ENCODE data around the gene ZNF496.

The ZNF496 gene

DNA sequence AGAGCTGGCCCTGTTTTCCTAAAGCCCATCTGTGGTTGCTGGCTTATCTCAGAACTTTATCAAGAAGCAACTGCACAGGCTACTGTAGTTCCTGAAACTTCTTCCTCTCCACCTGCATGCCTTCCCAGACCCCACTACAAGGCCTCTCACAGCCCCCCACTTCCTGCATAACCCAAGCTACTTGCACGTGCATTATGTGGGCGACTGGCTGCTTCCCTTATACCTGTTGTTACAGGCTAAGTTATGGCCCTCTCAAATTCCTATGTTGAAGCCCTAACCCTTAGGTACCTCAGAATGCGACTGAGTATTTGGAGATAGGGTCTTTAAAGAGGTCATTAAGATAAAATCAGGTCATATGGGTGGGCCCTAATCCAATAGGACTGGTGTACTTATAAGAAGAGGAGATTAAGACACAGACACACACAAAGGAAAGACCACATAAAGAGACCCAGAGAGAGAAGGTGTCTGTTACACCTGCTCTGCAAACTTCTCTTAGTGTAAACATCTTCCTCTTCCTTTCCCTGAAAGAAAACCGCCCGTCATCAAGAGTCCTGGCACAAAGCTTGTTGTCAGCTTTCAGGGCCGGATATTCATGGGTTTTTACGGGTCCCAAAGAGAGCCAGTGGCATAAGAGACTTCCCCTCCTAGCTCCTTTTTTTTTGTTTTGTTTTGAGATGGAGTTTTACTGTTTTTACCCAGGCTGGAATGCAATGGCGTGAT is 5.1 kb downstream of the ZNF496 start:
- DNase-seq (ENCODE audit: low read depth), result no peak

DNA sequence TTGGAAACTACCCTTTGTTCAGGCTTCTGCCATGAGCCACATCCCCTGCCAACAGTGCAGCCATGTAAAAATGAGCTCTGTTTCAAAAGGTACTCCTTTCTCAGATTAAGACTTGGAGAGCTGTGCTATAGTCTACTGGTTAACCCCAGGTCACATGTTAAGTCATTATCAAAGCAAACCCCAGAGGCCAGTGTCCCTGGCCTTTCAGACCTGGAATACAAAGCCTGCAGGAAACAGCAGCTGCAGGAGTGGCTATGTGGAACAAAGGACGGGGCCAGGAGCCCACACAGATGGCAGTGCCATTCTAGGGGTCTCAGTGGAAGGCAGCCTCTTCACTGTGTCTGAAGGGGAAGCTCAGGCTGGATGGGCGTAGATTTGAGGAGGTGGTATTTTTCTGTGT is 6.7 kb downstream of the ZNF496 start:
- DNase-seq (ENCODE audit: low read depth), result no peak

DNA sequence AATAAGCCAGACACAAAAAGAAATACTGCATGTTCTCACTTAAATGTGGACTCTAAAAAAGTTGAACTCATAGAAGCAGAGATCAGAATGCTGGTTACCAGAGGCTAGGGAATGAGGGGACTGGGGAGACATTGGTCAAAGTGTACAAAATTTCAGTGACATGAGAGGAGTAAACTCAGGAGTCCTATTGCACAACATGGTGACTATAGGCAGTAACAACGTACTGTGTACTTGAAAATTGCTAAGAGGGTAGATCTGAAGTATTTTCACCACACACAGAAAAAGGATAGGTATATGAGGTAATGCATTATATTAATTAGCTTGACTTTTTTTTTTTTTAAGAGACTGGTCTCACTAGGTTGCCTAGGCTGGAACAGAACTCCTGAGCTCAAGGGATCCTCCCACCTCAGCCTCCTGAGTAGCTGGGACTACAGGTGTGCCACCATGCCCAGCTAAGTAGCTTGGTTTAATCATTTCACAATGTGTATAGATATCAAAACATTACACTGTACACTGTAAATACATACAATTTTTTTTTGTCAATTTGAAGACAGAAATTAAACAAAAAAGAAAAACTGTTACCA is 7.4 kb downstream of the ZNF496 start:
- no peak for DNase-seq (ENCODE audit: low read depth)

DNA sequence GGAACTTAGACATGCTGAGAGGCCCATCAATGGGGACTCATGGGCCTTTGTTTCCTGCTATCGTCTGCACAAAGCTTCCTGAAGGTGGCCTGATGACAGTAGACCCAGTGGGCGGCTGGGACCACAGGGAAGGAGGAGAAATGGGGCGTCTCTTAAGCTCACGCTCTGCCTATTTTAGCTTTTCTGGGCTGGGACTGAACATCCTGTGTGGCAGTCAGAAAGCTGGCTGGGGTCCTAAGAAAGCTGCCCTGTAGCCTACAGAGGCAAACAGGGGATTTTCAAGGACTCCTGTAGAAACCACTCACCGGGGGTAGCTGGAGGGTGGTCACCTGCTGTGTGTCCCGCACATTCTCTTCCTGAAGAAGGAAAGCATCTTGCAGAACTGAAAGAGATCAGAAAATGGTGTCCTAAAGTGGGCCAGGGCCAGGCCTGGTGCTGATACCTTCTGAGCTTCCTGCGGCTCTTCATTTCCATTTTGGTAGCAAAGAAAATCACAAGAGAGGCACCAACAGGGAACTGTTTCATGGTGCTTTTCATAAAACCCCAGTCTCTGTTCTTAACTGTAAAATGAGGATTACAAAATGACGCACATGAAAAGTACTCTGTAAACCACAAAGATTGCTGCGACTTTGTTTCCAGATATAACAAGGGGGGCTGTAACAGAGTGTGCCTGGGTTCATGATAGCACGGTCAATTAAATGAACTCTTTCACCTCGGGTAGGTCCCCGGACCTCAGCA is 8.6 kb downstream of the ZNF496 start:
- no peak for DNase-seq (ENCODE audit: low read depth)

DNA sequence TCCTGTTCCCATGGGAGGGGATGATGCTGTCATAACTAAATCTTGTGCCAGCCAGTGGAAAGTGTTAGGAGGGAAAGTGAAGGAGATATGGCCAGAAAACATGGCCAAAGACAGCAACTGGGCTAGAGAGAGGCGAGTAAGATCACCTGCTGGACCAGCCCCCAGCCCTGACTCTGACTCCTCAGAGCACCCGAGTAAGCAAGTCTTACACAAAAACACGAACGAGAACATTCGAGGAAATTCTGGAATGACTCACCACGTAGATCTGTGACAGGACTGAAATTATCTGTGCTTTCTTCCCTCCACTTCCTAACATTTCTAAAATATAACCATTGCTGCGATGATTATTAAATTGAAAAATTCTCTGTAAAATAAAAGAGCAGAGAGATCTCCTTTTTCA is 9.2 kb downstream of the ZNF496 start:
- DNase-seq (ENCODE audit: low read depth), result no peak

DNA sequence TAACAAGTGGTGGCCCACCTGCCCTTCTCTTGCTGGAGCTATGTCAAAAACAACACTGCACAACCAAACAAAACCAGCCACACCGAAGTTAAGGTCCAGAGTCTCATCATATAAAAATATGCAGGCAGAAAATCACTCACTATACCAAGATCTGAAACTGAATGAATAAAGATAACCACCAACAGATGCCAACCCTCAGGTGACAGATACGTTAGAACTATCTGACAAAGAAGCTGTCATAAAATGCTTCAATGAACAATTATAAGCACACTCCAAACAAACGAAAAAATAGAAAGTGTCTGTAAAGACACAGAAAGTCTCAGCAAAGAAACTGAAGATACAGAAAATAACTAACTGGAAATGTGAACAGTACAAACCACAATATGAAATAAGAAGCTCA is 14.0 kb downstream of the ZNF496 start:
- DNase-seq (ENCODE audit: low read depth), result no peak

GRCh38 chr1:247316590-247317197 is 15.0 kb downstream of the ZNF496 start:
- no peak for DNase-seq (ENCODE audit: low read depth)

GRCh38 chr1:247304031-247304430 is 27.6 kb downstream of the ZNF496 start:
- DNase-seq (ENCODE audit: low read depth), result no peak

- no peak for DNase-seq (ENCODE audit: low read depth)
Measured at GRCh38 chr1:247303216-247303615, 28.5 kb downstream of the ZNF496 start.

DNA sequence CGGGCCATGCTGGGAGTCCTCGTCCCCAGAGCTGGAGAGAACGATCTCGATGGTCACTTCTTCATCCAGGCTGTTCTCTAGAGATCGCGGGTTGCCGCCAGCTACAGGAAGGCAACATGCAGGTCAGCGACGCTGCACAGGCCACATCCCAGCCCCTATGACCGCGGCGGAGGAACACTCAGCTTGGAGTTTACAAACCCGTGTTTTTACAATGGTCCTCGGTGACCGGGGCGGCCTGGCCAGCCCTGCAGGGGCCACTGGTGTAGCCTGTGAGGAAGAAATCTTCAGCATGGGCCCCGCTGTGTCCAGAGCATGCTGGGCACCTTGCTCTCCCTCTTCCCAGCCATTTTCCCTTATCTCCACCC is 30.5 kb downstream of the ZNF496 start:
- DNase-seq (ENCODE audit: low read depth), result no peak

DNA sequence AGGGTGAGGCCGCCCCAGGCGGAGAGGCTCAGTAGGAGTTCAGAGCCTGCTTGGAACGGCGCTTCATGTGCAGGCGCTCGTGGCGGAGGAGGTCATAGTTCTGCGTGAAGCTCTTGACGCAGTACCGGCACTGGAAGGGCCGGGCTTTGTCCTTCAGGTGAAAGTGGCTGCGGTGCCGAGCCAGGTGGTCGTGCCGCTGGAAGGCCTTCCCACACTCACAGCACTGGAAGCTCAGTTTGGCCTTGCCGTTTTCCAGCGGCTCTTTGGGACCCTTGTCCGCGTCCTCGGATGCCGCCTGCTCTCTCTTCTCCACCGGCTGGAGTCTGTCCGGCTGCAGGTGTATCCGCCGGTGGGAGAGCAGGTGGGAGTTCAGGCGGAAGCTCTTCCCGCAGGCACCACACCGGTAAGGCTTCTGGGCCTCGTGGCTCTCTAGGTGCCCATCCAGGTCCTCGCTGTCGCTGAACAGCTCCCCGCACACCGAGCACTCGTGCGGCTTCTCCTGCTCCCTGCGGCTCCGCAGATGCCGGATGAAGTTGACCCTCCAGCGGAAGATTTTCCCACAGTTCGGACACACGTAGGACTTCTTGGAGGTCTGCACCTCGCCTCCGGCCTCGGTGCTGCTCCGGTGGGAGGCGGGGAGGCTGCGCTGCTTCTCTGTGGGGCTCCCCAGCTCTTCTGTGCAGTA is 31.0 kb downstream of the ZNF496 start:
- no peak for DNase-seq (ENCODE audit: low read depth)

GRCh38 chr1:247299723-247300381 is 31.8 kb downstream of the ZNF496 start:
- DNase-seq (ENCODE audit: low read depth), result no peak

- DNase-seq (ENCODE audit: low read depth), result no peak
Measured at GRCh38 chr1:247298701-247299100, 33.0 kb downstream of the ZNF496 start.

DNA sequence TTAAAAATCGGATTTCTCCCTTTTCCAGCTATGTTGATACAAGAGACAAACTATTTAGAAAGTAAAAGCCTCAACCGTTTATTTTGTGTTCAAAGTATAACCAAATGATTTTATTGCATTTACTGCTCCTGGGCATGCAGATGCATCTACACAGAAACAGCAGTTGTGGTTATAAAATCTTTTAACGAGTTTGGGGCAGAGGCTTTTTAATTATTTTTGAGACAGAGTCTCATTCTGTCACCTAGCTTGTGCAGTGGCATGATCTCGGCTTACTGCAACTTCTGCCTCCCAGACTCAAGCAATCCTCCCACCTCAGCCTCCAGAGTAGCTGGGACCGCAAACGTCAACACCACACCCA is 33.6 kb downstream of the ZNF496 start:
- no peak for DNase-seq (ENCODE audit: low read depth)

- DNase-seq (ENCODE audit: low read depth), result no peak
Measured at GRCh38 chr1:247297263-247298123, 34.2 kb downstream of the ZNF496 start.

- no peak for DNase-seq (ENCODE audit: low read depth)
Measured at GRCh38 chr1:247296599-247297180, 35.0 kb downstream of the ZNF496 start.

GRCh38 chr1:247295746-247296145 is 35.9 kb downstream of the ZNF496 start:
- DNase-seq (ENCODE audit: low read depth), result no peak

DNA sequence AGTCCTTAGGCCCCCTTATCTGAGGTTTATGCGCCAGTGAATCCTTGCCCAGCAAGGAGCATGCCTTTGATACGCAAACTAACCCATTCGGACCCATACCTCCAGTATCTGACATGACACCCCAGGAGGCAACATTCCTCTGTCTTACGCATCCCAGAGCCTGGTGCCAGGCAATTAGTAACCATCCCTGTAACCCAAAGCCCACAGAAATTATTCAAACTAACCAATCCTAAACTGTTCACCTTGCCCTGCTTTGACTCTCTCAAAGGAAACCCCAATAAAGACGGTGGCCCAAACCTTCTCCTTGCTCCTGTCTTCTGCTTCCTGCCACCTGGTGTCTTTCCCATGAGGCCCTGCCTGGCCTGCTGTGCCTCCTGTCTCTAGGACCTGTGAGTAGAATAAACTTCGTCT is 36.4 kb downstream of the ZNF496 start:
- DNase-seq (ENCODE audit: low read depth), result no peak

- no peak for DNase-seq (ENCODE audit: low read depth)
Measured at GRCh38 chr1:247294282-247294681, 37.4 kb downstream of the ZNF496 start.

- no peak for DNase-seq (ENCODE audit: low read depth)
Measured at GRCh38 chr1:247293047-247293446, 38.6 kb downstream of the ZNF496 start.
